ENCODE results near the gene DIPK2A.

The DIPK2A gene

GRCh38 chr3:143971359-143972154 is at the start of gene DIPK2A:
TSS of gene DIPK2A (plus strand) at chr3:143971823. CDS start at chr3:143972333, 510 bp downstream.
- H3K4me3 Mint-ChIP-seq: peak within 1 kb of the TSS; percentile 88
- peaks cover 31% of the 10 kb centered on the region for H3K4me1 Mint-ChIP-seq (ENCODE audit: low read depth)
- DNase-seq: peak; percentile 97
- H3K9me3 Mint-ChIP-seq: no peaks in the 10 kb centered on the region
- peaks cover 11% of the 10 kb centered on the region for H3K36me3 Mint-ChIP-seq (ENCODE audit: low read depth)
- peaks cover 15% of the 10 kb centered on the region for H3K27me3 Mint-ChIP-seq
- peak within 1 kb of the TSS; percentile 99 for H3K27ac Mint-ChIP-seq

- Mint-ChIP-seq H3K4me1 (ENCODE audit: low read depth) (peaks cover 8% of the 10 kb centered on the region), H3K36me3 (ENCODE audit: low read depth) (no peaks in the 10 kb centered on the region), H3K27me3 (no peaks in the 10 kb centered on the region), H3K4me3 (no peak overlapping the region), H3K9me3 (no peaks in the 10 kb centered on the region), H3K27ac (no peak overlapping the region)
- DNase-seq: no peak
These were observed 46.9 kb upstream of the DIPK2A start for GRCh38 chr3:143924522-143925285.

- Mint-ChIP-seq H3K27me3 (peaks cover 21% of the 10 kb centered on the region), H3K4me1 (ENCODE audit: low read depth) (peaks cover 8% of the 10 kb centered on the region), H3K4me3 (no peak overlapping the region), H3K9me3 (no peaks in the 10 kb centered on the region), H3K36me3 (ENCODE audit: low read depth) (no peaks in the 10 kb centered on the region), H3K27ac (no peak overlapping the region)
- no peak for DNase-seq
These were observed 43.6 kb upstream of the DIPK2A start for GRCh38 chr3:143928056-143928455.

- no peaks in the 10 kb centered on the region for H3K9me3 Mint-ChIP-seq
- peaks cover 8% of the 10 kb centered on the region for H3K4me1 Mint-ChIP-seq (ENCODE audit: low read depth)
- DNase-seq: no peak
- H3K36me3 Mint-ChIP-seq (ENCODE audit: low read depth): no peaks in the 10 kb centered on the region
- H3K27ac Mint-ChIP-seq: no peak overlapping the region
- H3K27me3 Mint-ChIP-seq: peaks cover 27% of the 10 kb centered on the region
- no peak overlapping the region for H3K4me3 Mint-ChIP-seq
These were observed 42.9 kb upstream of the DIPK2A start for GRCh38 chr3:143928541-143929255.

GRCh38 chr3:143934791-143935190 is 36.8 kb upstream of the DIPK2A start:
- peaks cover 48% of the 10 kb centered on the region for H3K27me3 Mint-ChIP-seq
- H3K27ac Mint-ChIP-seq: no peak overlapping the region
- no peak overlapping the region for H3K4me3 Mint-ChIP-seq
- H3K36me3 Mint-ChIP-seq (ENCODE audit: low read depth): no peaks in the 10 kb centered on the region
- no peaks in the 10 kb centered on the region for H3K4me1 Mint-ChIP-seq (ENCODE audit: low read depth)
- peaks cover 3% of the 10 kb centered on the region for H3K9me3 Mint-ChIP-seq
- no peak for DNase-seq

- no peak overlapping the region for H3K27ac Mint-ChIP-seq
- DNase-seq: no peak
- H3K9me3 Mint-ChIP-seq: peaks cover 3% of the 10 kb centered on the region
- no peak overlapping the region for H3K4me3 Mint-ChIP-seq
- H3K4me1 Mint-ChIP-seq (ENCODE audit: low read depth): no peaks in the 10 kb centered on the region
- H3K36me3 Mint-ChIP-seq (ENCODE audit: low read depth): no peaks in the 10 kb centered on the region
- H3K27me3 Mint-ChIP-seq: peaks cover 49% of the 10 kb centered on the region
These were observed 35.9 kb upstream of the DIPK2A start for GRCh38 chr3:143935678-143936077.

- no peaks in the 10 kb centered on the region for H3K4me1 Mint-ChIP-seq (ENCODE audit: low read depth)
- H3K27ac Mint-ChIP-seq: no peak overlapping the region
- no peak overlapping the region for H3K4me3 Mint-ChIP-seq
- no peak for DNase-seq
- H3K9me3 Mint-ChIP-seq: no peaks in the 10 kb centered on the region
- H3K27me3 Mint-ChIP-seq: peaks cover 7% of the 10 kb centered on the region
- H3K36me3 Mint-ChIP-seq (ENCODE audit: low read depth): no peaks in the 10 kb centered on the region
These were observed 20.8 kb upstream of the DIPK2A start for GRCh38 chr3:143950810-143951209.

- no peaks in the 10 kb centered on the region for H3K36me3 Mint-ChIP-seq (ENCODE audit: low read depth)
- H3K4me1 Mint-ChIP-seq (ENCODE audit: low read depth): no peaks in the 10 kb centered on the region
- H3K9me3 Mint-ChIP-seq: no peaks in the 10 kb centered on the region
- H3K4me3 Mint-ChIP-seq: no peak overlapping the region
- no peak overlapping the region for H3K27ac Mint-ChIP-seq
- no peak for DNase-seq
- H3K27me3 Mint-ChIP-seq: peaks cover 6% of the 10 kb centered on the region
These were observed 20.2 kb upstream of the DIPK2A start for GRCh38 chr3:143951351-143951971.

- peaks cover 3% of the 10 kb centered on the region for H3K27me3 Mint-ChIP-seq
- no peaks in the 10 kb centered on the region for H3K9me3 Mint-ChIP-seq
- H3K27ac Mint-ChIP-seq: no peak overlapping the region
- DNase-seq: no peak
- no peak overlapping the region for H3K4me3 Mint-ChIP-seq
- no peaks in the 10 kb centered on the region for H3K36me3 Mint-ChIP-seq (ENCODE audit: low read depth)
- H3K4me1 Mint-ChIP-seq (ENCODE audit: low read depth): peaks cover 6% of the 10 kb centered on the region
These were observed 19.0 kb upstream of the DIPK2A start for GRCh38 chr3:143952569-143953072.

- DNase-seq: no peak
- H3K27ac Mint-ChIP-seq: no peak overlapping the region
- peaks cover 8% of the 10 kb centered on the region for H3K27me3 Mint-ChIP-seq
These were observed 16.5 kb upstream of the DIPK2A start for GRCh38 chr3:143955113-143955512.

GRCh38 chr3:143956838-143957237 is 14.8 kb upstream of the DIPK2A start:
- H3K4me1 Mint-ChIP-seq (ENCODE audit: low read depth): peaks cover 6% of the 10 kb centered on the region
- H3K4me3 Mint-ChIP-seq: no peak overlapping the region
- peaks cover 9% of the 10 kb centered on the region for H3K9me3 Mint-ChIP-seq
- no peak overlapping the region for H3K27ac Mint-ChIP-seq
- peaks cover 8% of the 10 kb centered on the region for H3K27me3 Mint-ChIP-seq
- DNase-seq: no peak
- H3K36me3 Mint-ChIP-seq (ENCODE audit: low read depth): no peaks in the 10 kb centered on the region

More at GRCh38 chr3:143955113-143955512, 16.5 kb upstream of the DIPK2A start:
- H3K4me3 Mint-ChIP-seq: no peak overlapping the region
- peaks cover 6% of the 10 kb centered on the region for H3K4me1 Mint-ChIP-seq (ENCODE audit: low read depth)
- H3K9me3 Mint-ChIP-seq: peaks cover 9% of the 10 kb centered on the region
- no peaks in the 10 kb centered on the region for H3K36me3 Mint-ChIP-seq (ENCODE audit: low read depth)

- Mint-ChIP-seq H3K36me3 (ENCODE audit: low read depth) (no peaks in the 10 kb centered on the region), H3K27ac (no peak overlapping the region), H3K27me3 (peaks cover 12% of the 10 kb centered on the region), H3K9me3 (peaks cover 9% of the 10 kb centered on the region), H3K4me3 (no peak overlapping the region), H3K4me1 (ENCODE audit: low read depth) (peaks cover 6% of the 10 kb centered on the region)
- no peak for DNase-seq
These were observed 14.2 kb upstream of the DIPK2A start for GRCh38 chr3:143957453-143957852.

- H3K27ac Mint-ChIP-seq: no peak overlapping the region
- H3K36me3 Mint-ChIP-seq (ENCODE audit: low read depth): no peaks in the 10 kb centered on the region
- no peak for DNase-seq
- no peak overlapping the region for H3K4me3 Mint-ChIP-seq
- H3K27me3 Mint-ChIP-seq: peaks cover 20% of the 10 kb centered on the region
- H3K9me3 Mint-ChIP-seq: peaks cover 9% of the 10 kb centered on the region
- peaks cover 6% of the 10 kb centered on the region for H3K4me1 Mint-ChIP-seq (ENCODE audit: low read depth)
These were observed 12.7 kb upstream of the DIPK2A start for GRCh38 chr3:143958966-143959365.

- Mint-ChIP-seq H3K4me3 (no peak overlapping the region), H3K36me3 (ENCODE audit: low read depth) (no peaks in the 10 kb centered on the region), H3K4me1 (ENCODE audit: low read depth) (peaks cover 6% of the 10 kb centered on the region), H3K9me3 (peaks cover 9% of the 10 kb centered on the region), H3K27ac (no peak overlapping the region), H3K27me3 (peaks cover 27% of the 10 kb centered on the region)
- no peak for DNase-seq
These were observed 10.3 kb upstream of the DIPK2A start for GRCh38 chr3:143961342-143961741.

All from activated T-cell treated with anti-CD3 and anti-CD28 coated beads, Interleukin-2, amount 50 U/mL, for 24 hours (primary cell).